Measurements from ENCODE around the gene SLC24A2. TPM values are rescaled to one million over a fixed set of nuclear protein-coding genes. Genes with fewer than 3 reads are reported as not detected.

Gene SLC24A2
- total RNA-seq = not detected in 2 replicates

DNA sequence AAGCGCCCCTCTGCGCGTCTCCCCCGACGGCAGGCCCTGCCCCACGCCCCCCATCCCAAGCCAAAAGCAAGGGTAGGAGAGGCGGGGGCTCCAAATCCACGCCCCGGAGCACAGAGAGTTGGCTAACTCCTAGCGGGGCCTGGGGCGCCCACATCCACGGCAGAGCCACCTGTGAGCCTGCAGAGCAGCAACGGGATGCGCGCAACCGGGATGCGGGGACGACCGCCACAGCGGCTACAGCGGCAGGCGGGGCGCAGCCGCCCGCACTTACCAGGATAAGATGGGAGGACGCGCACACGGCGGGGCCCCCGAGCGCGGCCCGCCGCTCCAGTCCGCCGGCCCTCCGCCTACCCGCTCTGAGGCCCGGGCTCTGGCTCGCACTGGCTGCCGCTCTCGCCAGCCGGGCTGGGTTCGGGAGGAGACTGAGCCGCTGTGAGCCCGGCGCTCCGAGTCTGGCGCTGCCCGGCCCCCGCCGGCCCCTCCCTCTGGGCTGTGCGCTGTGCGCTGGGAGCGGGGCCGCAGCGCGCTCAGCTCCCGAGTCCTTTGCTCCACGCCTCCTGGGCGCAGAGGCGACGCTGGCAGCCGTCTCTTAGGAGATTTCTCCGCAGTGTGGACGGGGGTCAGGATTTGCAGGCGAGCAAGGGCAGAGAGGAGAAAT lies at the start of gene SLC24A2:
TSS of gene SLC24A2 (minus strand) at position 424 of the 658 bp plus-strand sequence.

All from bronchial smooth muscle cell (primary cell).